Measurements from ENCODE around the gene DNAJA3. TPM values are rescaled to one million over a fixed set of nuclear protein-coding genes. Genes with fewer than 3 reads are reported as not detected.

The DNAJA3 gene
- total and polyA plus RNA-seq, 7 donors, result 68.0 to 110 (median 81.9) TPM

- TF ChIP-seq CTCF (IDR thresholded peaks at IDR 0.05), result no peak
- Histone ChIP-seq H3K27me3 (ENCODE audit: insufficient read depth in 3 of 3, low read length in 2 of 3) (no peaks in the 10 kb centered on the region), H3K36me3 (ENCODE audit: insufficient read depth in 1 of 2, low read depth in 1 of 2) (no peaks in the 10 kb centered on the region), H3K4me3 (no peak overlapping the region), H3K4me1 (peaks cover 39% of the 10 kb centered on the region), H3K9me3 (no peaks in the 10 kb centered on the region), H3K27ac (peak overlapping the region; percentile 21)
- DNase-seq, result peak; percentile 69 to 84
- 66 to 87% (median 77%) methylated on average over 15 of the region's 15 CpGs for WGBS, 3 donors
- ATAC-seq, result no peak
- intact Hi-C loops (cut with DNase I), result no loop called here
These were observed 47.5 kb upstream of the DNAJA3 start for GRCh38 chr16:4378161-4378666.

- DNase-seq (peak in 1 of 2 donors; percentile 12), ATAC-seq (no peak)
- WGBS, 3 donors, result 93 to 95% (median 94%) methylated on average over 21 of the region's 21 CpGs
- Histone ChIP-seq H3K4me1 (peaks cover 39% of the 10 kb centered on the region), H3K36me3 (ENCODE audit: insufficient read depth in 1 of 2, low read depth in 1 of 2) (no peaks in the 10 kb centered on the region), H3K4me3 (no peak overlapping the region), H3K9me3 (no peaks in the 10 kb centered on the region), H3K27ac (peak overlapping the region; percentile 21), H3K27me3 (ENCODE audit: insufficient read depth in 3 of 3, low read length in 2 of 3) (no peaks in the 10 kb centered on the region)
- intact Hi-C loops (cut with DNase I), result no loop called here
- TF ChIP-seq CTCF (IDR thresholded peaks at IDR 0.05), result no peak
These were observed 46.5 kb upstream of the DNAJA3 start for GRCh38 chr16:4378999-4379690.

GRCh38 chr16:4380119-4381063, 45.3 kb upstream of the DNAJA3 start:
- peaks cover 39% of the 10 kb centered on the region for H3K4me1 ChIP-seq
- intact Hi-C loops (cut with DNase I), result no loop called here
- TF ChIP-seq CTCF (IDR thresholded peaks at IDR 0.05), result no peak
- no peak for ATAC-seq
- peak in 1 of 2 donors; percentile 15 for DNase-seq
- 73 to 80% (median 73%) methylated on average over 25 to 26 of the region's 26 CpGs for WGBS, 3 donors
- H3K4me3 ChIP-seq, result no peak overlapping the region
- H3K9me3 ChIP-seq, result no peaks in the 10 kb centered on the region
- H3K27me3 ChIP-seq (ENCODE audit: insufficient read depth in 3 of 3, low read length in 2 of 3), result no peaks in the 10 kb centered on the region
- H3K27ac ChIP-seq, result peak overlapping the region; percentile 68
- H3K36me3 ChIP-seq (ENCODE audit: insufficient read depth in 1 of 2, low read depth in 1 of 2), result no peaks in the 10 kb centered on the region

GRCh38 chr16:4381072-4381934, 44.4 kb upstream of the DNAJA3 start:
- no peaks in the 10 kb centered on the region for H3K27me3 ChIP-seq (ENCODE audit: insufficient read depth in 3 of 3, low read length in 2 of 3)
- peak; percentile 78 to 88 (median 86) for ATAC-seq
- peak overlapping the region; percentile 68 for H3K27ac ChIP-seq
- no peak for TF ChIP-seq CTCF (IDR thresholded peaks at IDR 0.05)
- peak overlapping the region; percentile 7 for H3K4me3 ChIP-seq
- WGBS, 3 donors, result 33 to 46% (median 46%) methylated on average over 56 to 59 of the region's 59 CpGs
- peaks cover 31% of the 10 kb centered on the region for H3K4me1 ChIP-seq
- no peaks in the 10 kb centered on the region for H3K36me3 ChIP-seq (ENCODE audit: insufficient read depth in 1 of 2, low read depth in 1 of 2)
- DNase-seq, result peak; percentile 78 to 90
- intact Hi-C loops (cut with DNase I), result no loop called here
- H3K9me3 ChIP-seq, result no peaks in the 10 kb centered on the region

Data from psoas muscle (tissue), 8 donors.